Testis (tissue), 3 donors: Measurements from ENCODE around the gene PCBP3. TPM values are rescaled to one million over a fixed set of nuclear protein-coding genes. Genes with fewer than 3 reads are reported as not detected.

Source experiments
- DNase-seq: peaks from one replicate; pipeline ENCODE4 v3.0.0-alpha.2; 2019
- H3K27ac ChIP-seq, 2 donors: fragments of 200-600 bp; sonication (generic); one replicate each; pipeline ENCODE4 v1.5.1; 2019
- H3K27me3 ChIP-seq: fragments of 200-600 bp; sonication (generic); one replicate; pipeline ENCODE4 v1.5.1; 2019
- H3K36me3 ChIP-seq: fragments of 200-600 bp; sonication (generic); one replicate; pipeline ENCODE4 v1.5.1; 2017; ENCODE audit warnings: low read depth; ENCODE audit errors: missing control alignments
- H3K4me1 ChIP-seq: fragments of 200-600 bp; sonication (generic); one replicate; pipeline ENCODE4 v1.5.1; 2019
- H3K4me3 ChIP-seq, 2 donors: fragments of 200-600 bp; sonication (generic); one replicate each; pipeline ENCODE4 v1.5.1; 2017 to 2019
- H3K9me3 ChIP-seq: fragments of 200-600 bp; sonication (generic); one replicate; pipeline ENCODE4 v1.5.1; 2017
- POLR2A ChIP-seq: fragments of 450-650 bp; IDR thresholded peaks from one replicate; pipeline ENCODE4 v1.6.1; 2017; ENCODE audit warnings: antibody characterized with exemption, mild to moderate bottlenecking, moderate library complexity
- WGBS, 2 donors: methylation state at CpG; one replicate each; pipeline ENCODE4 v1.1.5; 2018; 5-methylcytosine and 5-hydroxymethylcytosine counted together
- intact Hi-C: fragments of 100-400 bp; cut with DNase I; formaldehyde crosslinking; loops from one replicate; pipeline ENCODE4 v1.15.1; 2023; ENCODE audit warnings: low total_unique reads
- polyA plus RNA-seq: library from polyadenylated mRNA; stranded (reverse); fragments of 350-450 nt; fragmentation: Illumina TruSeq; extraction: RNeasy Lipid Tissue Mini Kit (QIAGEN cat#74804); gene quantifications from one replicate; pipeline ENCODE4 v1.2.3, GENCODE V29; 2014; ENCODE audit warnings: low read depth, low replicate concordance; ENCODE audit not compliant: insufficient read depth
- total RNA-seq, 2 donors: library from RNA; depleted of rRNA; stranded (reverse); fragments of >200 nt; gene quantifications; one replicate each; pipeline ENCODE4 v1.2.3, GENCODE V29; 2016
- TF ChIP-seq, protein P1 (sequence below), 3 experiments: fragments of 450-650 bp in 2 of 3; fragments of 200-600 bp in 1 of 3; sonication (generic) in 1 of 3; IDR thresholded peaks; one replicate each; pipeline ENCODE4 v1.5.1; 2016 to 2019; ENCODE audit warnings: antibody characterized with exemption in 3 of 3, mild to moderate bottlenecking in 2 of 3, moderate library complexity in 1 of 3

Gene PCBP3
- total and polyA plus RNA-seq, 3 donors from 2014 or later: 35.7 to 58.3 (median 38.0) TPM

DNA sequence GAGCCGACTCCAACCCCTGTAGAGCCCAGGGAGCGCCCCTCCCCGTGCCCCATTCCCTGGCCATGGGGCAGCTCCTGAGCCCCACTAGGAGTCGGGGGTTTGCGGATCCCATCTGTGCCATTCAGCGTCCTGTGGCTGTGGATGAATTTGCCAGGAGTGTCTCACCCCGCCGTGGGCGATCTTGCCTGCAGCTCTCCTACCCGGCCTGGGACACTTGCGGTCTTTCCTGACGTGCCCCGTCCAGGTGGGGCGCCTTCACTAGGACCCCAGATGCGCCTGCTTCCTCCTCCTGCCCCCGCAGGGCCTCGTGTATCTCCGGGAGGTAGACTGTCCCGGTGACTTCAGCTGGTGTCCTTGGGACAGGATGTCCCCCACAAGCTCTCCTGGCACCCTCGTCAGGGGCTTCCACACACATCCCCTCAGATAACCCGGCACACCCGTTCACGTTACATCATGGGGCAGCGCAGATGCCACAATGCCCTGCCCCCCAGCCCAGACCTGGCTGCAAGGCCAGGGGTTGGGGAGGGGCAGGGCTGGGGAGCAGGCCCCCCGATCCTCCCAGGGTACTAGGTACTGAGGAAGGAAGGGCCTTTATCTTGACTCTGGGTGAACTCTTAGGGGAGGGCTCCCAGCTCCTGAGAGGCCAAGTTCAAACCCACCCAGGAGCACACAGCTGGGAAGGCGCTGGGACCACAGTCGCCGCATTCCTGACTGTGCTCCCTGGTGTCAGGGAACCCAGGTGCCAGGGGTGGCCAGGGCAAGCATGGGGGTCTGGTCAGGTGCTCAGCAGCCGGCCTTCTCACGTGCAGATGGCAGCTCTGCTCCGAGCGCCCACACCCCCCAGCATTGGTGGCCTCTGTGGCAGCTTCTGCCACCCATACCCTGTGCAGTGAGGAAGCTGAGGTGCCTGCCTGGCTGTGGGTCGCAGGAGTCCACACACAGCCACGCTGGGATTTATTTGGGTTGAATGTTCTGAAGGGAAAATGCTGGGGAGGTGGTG is 284.6 kb downstream of the PCBP3 start:
- intact Hi-C loops: no loop called here
- DNase-seq: no peak
- no peak for TF ChIP-seq POLR2A
- TF ChIP-seq, protein P1, sequence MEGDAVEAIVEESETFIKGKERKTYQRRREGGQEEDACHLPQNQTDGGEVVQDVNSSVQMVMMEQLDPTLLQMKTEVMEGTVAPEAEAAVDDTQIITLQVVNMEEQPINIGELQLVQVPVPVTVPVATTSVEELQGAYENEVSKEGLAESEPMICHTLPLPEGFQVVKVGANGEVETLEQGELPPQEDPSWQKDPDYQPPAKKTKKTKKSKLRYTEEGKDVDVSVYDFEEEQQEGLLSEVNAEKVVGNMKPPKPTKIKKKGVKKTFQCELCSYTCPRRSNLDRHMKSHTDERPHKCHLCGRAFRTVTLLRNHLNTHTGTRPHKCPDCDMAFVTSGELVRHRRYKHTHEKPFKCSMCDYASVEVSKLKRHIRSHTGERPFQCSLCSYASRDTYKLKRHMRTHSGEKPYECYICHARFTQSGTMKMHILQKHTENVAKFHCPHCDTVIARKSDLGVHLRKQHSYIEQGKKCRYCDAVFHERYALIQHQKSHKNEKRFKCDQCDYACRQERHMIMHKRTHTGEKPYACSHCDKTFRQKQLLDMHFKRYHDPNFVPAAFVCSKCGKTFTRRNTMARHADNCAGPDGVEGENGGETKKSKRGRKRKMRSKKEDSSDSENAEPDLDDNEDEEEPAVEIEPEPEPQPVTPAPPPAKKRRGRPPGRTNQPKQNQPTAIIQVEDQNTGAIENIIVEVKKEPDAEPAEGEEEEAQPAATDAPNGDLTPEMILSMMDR (IDR thresholded peaks at IDR 0.05): no peak
- Histone ChIP-seq H3K27me3 (no peaks in the 10 kb centered on the region), H3K4me3 (no peak overlapping the region), H3K27ac (no peak overlapping the region), H3K9me3 (no peaks in the 10 kb centered on the region), H3K36me3 (no peaks in the 10 kb centered on the region), H3K4me1 (no peaks in the 10 kb centered on the region)
- WGBS, 2 donors: 89 to 92% methylated on average over 23 to 34 of the region's 34 CpGs

DNA sequence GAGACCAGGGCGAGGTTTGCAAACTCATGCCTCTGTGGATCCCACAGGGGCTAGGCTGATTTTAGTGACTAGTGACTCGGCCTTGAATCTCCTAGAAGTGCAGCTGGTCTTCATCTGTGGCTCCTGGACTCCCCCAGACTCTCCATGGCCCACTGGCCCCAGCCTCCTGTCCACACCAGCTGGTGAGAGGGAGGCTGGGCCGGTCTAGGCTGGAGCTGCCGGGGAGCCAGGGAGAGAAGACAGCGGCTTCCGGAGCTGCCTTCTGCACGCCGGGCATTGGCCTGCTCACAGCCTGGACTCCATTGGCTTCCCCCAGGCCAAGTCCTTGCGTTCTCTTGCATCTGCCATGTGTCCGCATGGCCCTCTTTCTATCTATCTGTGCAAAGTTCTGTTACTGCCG is 285.9 kb downstream of the PCBP3 start:
- H3K4me1 ChIP-seq: no peaks in the 10 kb centered on the region
- DNase-seq: no peak
- H3K4me3 ChIP-seq: no peak overlapping the region
- TF ChIP-seq POLR2A: no peak
- TF ChIP-seq, protein P1 (IDR thresholded peaks at IDR 0.05): no peak
- no peak overlapping the region for H3K27ac ChIP-seq
- 88 to 91% methylated on average over 4 to 11 of the region's 11 CpGs for WGBS, 2 donors
- intact Hi-C loops: no loop called here
- H3K9me3 ChIP-seq: no peaks in the 10 kb centered on the region
- H3K27me3 ChIP-seq: no peaks in the 10 kb centered on the region
- no peaks in the 10 kb centered on the region for H3K36me3 ChIP-seq

DNA sequence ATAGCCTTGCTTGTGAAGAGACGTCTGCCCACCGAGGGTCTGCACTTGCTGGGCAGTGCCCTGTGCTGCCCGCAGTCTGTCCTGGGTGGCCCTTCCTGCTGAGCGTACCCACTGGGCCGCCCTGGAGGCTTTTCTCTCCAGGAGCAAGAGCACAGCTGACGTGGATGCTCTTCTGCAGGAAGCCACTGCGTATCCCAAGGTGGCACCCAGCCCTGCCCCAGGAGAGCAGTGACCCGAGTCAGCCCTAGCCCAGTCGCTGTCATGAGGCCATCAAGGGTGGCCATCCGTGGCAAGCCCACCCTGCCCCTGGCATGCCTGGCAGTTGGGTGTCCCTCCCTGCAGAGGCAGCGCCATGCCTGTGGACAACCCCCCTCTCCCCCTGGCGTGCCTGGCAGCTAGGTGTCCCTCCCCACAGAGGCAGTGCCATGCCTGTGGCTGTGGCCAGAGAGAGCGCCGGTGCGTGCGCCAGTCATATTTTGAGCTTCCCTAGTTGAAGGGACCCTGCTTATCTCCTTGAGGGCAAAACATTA is 286.8 kb downstream of the PCBP3 start:
- Histone ChIP-seq H3K27ac (no peak overlapping the region), H3K36me3 (no peaks in the 10 kb centered on the region), H3K9me3 (no peaks in the 10 kb centered on the region), H3K4me1 (no peaks in the 10 kb centered on the region), H3K27me3 (no peaks in the 10 kb centered on the region), H3K4me3 (no peak overlapping the region)
- TF ChIP-seq, protein P1 (IDR thresholded peaks at IDR 0.05): no peak
- TF ChIP-seq POLR2A: no peak
- WGBS, 2 donors: 91 to 94% methylated on average over 10 to 16 of the region's 16 CpGs
- intact Hi-C loops: no loop called here
- DNase-seq: no peak

DNA sequence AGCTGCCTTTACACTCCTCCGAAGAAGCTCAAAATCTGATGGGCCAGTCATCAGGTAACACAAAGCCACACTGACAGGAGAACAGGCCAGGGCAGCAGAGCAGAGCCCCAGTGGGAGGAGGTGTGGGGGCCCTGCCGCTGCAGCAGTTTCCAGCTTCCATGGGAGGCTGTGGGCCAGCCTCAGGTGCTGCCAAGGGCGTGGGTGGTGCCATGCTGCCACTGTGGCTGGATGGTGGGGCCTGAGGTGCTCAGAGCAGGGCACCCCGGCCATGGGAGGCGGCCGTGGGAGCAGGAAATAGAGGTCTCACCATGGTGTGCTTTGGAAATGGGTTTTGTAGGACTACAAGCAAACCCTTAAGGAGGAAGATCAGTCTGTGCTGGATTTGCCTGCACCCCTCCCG is 287.3 kb downstream of the PCBP3 start:
- H3K27ac ChIP-seq: no peak overlapping the region
- H3K4me3 ChIP-seq: no peak overlapping the region
- intact Hi-C loops: no loop called here
- H3K27me3 ChIP-seq: no peaks in the 10 kb centered on the region
- no peak for DNase-seq
- no peaks in the 10 kb centered on the region for H3K36me3 ChIP-seq
- H3K4me1 ChIP-seq: no peaks in the 10 kb centered on the region
- H3K9me3 ChIP-seq: no peaks in the 10 kb centered on the region
- 80 to 91% methylated on average over 4 to 7 of the region's 7 CpGs for WGBS, 2 donors
- no peak for TF ChIP-seq POLR2A
- TF ChIP-seq, protein P1 (IDR thresholded peaks at IDR 0.05): no peak
